Measurements from ENCODE around the gene TPST2. TPM values are rescaled to one million over a fixed set of nuclear protein-coding genes. Genes with fewer than 3 reads are reported as not detected.

Gene TPST2
- total RNA-seq, 4 donors from 2014 or later, result 39.1 to 83.4 (median 60.6) TPM

- DNase-seq (ENCODE audit: low spot score in 2 of 2), result no peak
- TF ChIP-seq POLR2A (IDR thresholded peaks at IDR 0.05) (no peak), CTCF (IDR thresholded peaks at IDR 0.05) (no peak), EP300 (IDR thresholded peaks at IDR 0.05) (no peak)
- H3K4me1 ChIP-seq, result peaks cover 0 to 8% (median 0%) of the 10 kb centered on the region in 4 donors
- H3K27ac ChIP-seq, result no peak overlapping the region
- H3K9me3 ChIP-seq, result no peaks in the 10 kb centered on the region
- H3K27me3 ChIP-seq, result no peaks in the 10 kb centered on the region
- no peak overlapping the region for H3K4me3 ChIP-seq
- peaks cover 0 to 8% (median 0%) of the 10 kb centered on the region in 3 donors for H3K36me3 ChIP-seq
- 87 to 100% methylated on average over 2 to 3 of the region's 3 CpGs for WGBS, 2 donors
Observed at GRCh38 chr22:26564672-26565071, 25.3 kb downstream of the TPST2 start.

DNA sequence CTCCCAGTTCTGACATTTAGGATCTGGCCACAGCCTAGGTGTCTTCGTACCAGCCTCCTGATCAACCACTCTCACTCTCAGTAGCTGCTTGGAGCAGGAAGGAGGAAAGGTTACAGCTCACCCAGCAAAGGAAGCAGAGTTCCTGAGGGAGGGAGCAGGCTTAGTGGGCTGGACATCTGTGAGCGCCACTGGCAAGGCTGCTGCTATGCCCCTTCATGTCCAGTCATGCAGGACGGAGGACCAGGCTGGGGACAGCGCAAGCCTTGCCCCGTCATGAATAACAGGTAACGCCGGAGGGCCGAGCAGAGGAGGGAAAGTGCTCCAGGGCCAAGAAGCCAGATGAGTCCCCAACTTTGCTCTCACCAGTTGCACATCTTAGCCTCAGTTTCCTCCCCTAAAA, 25.8 kb downstream of the TPST2 start:
- Histone ChIP-seq H3K27me3 (no peaks in the 10 kb centered on the region), H3K4me1 (peaks cover 0 to 8% (median 0%) of the 10 kb centered on the region in 4 donors), H3K36me3 (peaks cover 0 to 8% (median 0%) of the 10 kb centered on the region in 3 donors), H3K9me3 (no peaks in the 10 kb centered on the region), H3K27ac (no peak overlapping the region), H3K4me3 (no peak overlapping the region)
- no peak for DNase-seq (ENCODE audit: low spot score in 2 of 2)
- 95 to 98% methylated on average over 8 of the region's 8 CpGs for WGBS, 2 donors
- TF ChIP-seq CTCF (IDR thresholded peaks at IDR 0.05) (no peak), EP300 (IDR thresholded peaks at IDR 0.05) (no peak), POLR2A (IDR thresholded peaks at IDR 0.05) (no peak)

DNA sequence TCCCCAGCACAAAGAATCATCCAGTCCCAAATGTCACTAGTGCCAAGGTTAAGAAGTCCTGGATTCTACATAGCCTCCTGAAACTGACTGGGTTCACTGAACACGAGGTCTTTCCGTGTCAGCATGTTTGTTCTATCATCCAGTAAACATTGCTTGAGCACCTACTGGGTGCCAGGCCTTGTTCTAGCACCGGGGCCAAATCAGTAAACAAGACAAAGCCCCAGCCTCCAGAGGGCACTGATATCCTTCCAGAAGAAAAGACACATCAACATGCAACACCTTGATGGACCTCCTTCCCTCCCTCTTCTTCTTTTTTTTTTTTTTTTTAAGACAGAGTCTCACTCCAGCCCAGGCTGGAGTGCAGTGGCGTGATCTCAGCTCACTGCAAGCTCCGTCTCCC, 26.9 kb downstream of the TPST2 start:
- no peak overlapping the region for H3K4me3 ChIP-seq
- H3K36me3 ChIP-seq, result peaks cover 0 to 8% (median 0%) of the 10 kb centered on the region in 3 donors
- H3K27me3 ChIP-seq, result no peaks in the 10 kb centered on the region
- TF ChIP-seq CTCF (IDR thresholded peaks at IDR 0.05), result no peak
- no peak for TF ChIP-seq EP300 (IDR thresholded peaks at IDR 0.05)
- no peak for TF ChIP-seq POLR2A (IDR thresholded peaks at IDR 0.05)
- WGBS, 2 donors, result 76 to 83% methylated on average over 5 of the region's 5 CpGs
- no peak overlapping the region for H3K27ac ChIP-seq
- no peaks in the 10 kb centered on the region for H3K9me3 ChIP-seq
- no peak for DNase-seq (ENCODE audit: low spot score in 2 of 2)
- peaks cover 0 to 8% (median 0%) of the 10 kb centered on the region in 4 donors for H3K4me1 ChIP-seq

DNA sequence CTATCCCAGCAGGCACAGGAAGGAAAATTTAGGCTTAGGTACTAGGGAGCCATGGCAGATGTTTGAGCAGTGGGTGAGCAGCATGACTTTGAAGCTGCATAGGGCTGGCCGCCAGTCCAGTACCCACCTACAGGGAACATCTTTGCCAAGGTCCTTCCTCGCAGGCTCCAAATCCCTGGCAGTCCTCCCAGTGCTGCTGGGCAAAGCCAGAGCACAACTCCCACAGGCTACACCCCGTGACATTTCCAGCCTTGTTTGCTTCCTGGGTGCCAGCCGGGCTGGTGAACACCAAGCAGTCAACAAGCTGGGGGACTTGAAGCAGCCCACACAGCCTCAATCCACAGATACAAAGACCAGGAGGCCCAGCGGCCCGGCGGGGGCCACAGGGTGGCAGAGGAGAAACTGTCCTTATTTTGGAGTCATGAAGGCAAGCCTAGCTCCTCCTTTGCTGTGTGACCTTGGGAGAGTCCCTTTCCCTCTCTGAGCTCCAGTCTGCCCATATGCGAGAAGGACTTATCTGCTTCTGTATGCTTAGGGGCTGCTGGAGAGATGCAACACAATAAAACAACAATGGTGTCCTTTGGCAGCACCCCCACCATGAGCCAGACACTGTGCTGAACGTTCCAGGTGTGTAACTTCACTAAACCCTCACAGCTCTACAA, 28.0 kb downstream of the TPST2 start:
- peak overlapping the region in 1 of 4 donors; percentile 62 for H3K27ac ChIP-seq
- H3K36me3 ChIP-seq, result peaks cover 0 to 8% (median 0%) of the 10 kb centered on the region in 3 donors
- TF ChIP-seq POLR2A (IDR thresholded peaks at IDR 0.05) (no peak), CTCF (IDR thresholded peaks at IDR 0.05) (no peak), EP300 (IDR thresholded peaks at IDR 0.05) (peak in 1 of 2 donors; percentile 62)
- H3K4me3 ChIP-seq, result no peak overlapping the region
- 44 to 84% methylated on average over 6 to 8 of the region's 9 CpGs for WGBS, 2 donors
- no peaks in the 10 kb centered on the region for H3K27me3 ChIP-seq
- peaks cover 0 to 8% (median 0%) of the 10 kb centered on the region in 4 donors for H3K4me1 ChIP-seq
- H3K9me3 ChIP-seq, result no peaks in the 10 kb centered on the region
- no peak for DNase-seq (ENCODE audit: low spot score in 2 of 2)

GRCh38 chr22:26559961-26560575, 29.9 kb downstream of the TPST2 start:
- no peaks in the 10 kb centered on the region for H3K27me3 ChIP-seq
- peaks cover 0 to 6% (median 0%) of the 10 kb centered on the region in 3 donors for H3K36me3 ChIP-seq
- H3K27ac ChIP-seq, result peak overlapping the region in 1 of 4 donors; percentile 28
- no peak for DNase-seq (ENCODE audit: low spot score in 2 of 2)
- H3K4me3 ChIP-seq, result no peak overlapping the region
- H3K9me3 ChIP-seq, result no peaks in the 10 kb centered on the region
- TF ChIP-seq EP300 (IDR thresholded peaks at IDR 0.05) (no peak), CTCF (IDR thresholded peaks at IDR 0.05) (no peak), POLR2A (IDR thresholded peaks at IDR 0.05) (no peak)
- H3K4me1 ChIP-seq, result peaks cover 0 to 8% (median 0%) of the 10 kb centered on the region in 4 donors
- 84 to 90% methylated on average over 13 of the region's 13 CpGs for WGBS, 2 donors

Measured in tibial nerve (tissue), 4 donors.